Heart left ventricle (tissue), 16 donors: ENCODE data around the gene WSCD1. TPM values are rescaled to one million over a fixed set of nuclear protein-coding genes. Genes with fewer than 3 reads are reported as not detected.

ENCODE experiments used
- ATAC-seq, 4 donors: fragments of 200-7000 bp; cut with Tn5 transposase; one replicate each; pipeline ENCODE4 v1.9.1; 2020 to 2022; ENCODE audit warnings: moderate library complexity in 4 of 4, mild to moderate bottlenecking in 3 of 4, moderate number of reproducible peaks in 1 of 4
- DNase-seq, 5 donors: peaks; one replicate each; pipeline ENCODE4 v3.0.0-alpha.2; 2020
- H3K27ac ChIP-seq, 12 donors: fragments of 200-600 bp; sonication (generic) in 4 of 12; one replicate each; pipeline versions ENCODE4 v1.5.0 to v1.8.0; 2016 to 2022; ENCODE audit warnings: mild to moderate bottlenecking in 2 of 12
- H3K27me3 ChIP-seq, 9 donors: fragments of 200-600 bp; sonication (generic) in 2 of 9; one replicate each; pipeline versions ENCODE4 v1.5.1 to v1.8.0; 2016 to 2022; ENCODE audit warnings: mild to moderate bottlenecking in 3 of 9
- H3K36me3 ChIP-seq, 9 donors: fragments of 200-600 bp; sonication (generic) in 2 of 9; one replicate each; pipeline versions ENCODE4 v1.5.0 to v1.8.0; 2018 to 2022; ENCODE audit warnings: mild to moderate bottlenecking in 2 of 9
- H3K4me1 ChIP-seq, 12 donors: fragments of 200-600 bp; sonication (generic) in 4 of 12; one replicate each; pipeline versions ENCODE4 v1.5.0 to v1.8.0; 2016 to 2022; ENCODE audit warnings: mild to moderate bottlenecking in 3 of 12
- H3K4me3 ChIP-seq, 12 donors: fragments of 200-600 bp; sonication (generic) in 4 of 12; one replicate each; pipeline versions ENCODE4 v1.5.0 to v1.8.0; 2017 to 2022; ENCODE audit warnings: mild to moderate bottlenecking in 9 of 12, moderate library complexity in 4 of 12
- H3K9me3 ChIP-seq, 12 donors: fragments of 200-600 bp; sonication (generic) in 4 of 12; one replicate each; pipeline versions ENCODE4 v1.5.0 to v1.8.0; 2016 to 2022; ENCODE audit warnings: mild to moderate bottlenecking in 1 of 12
- CTCF ChIP-seq, 12 donors: fragments of 200-600 bp; sonication (generic) in 4 of 12; IDR thresholded peaks; one replicate each; pipeline versions ENCODE4 v1.5.0 to v1.8.0; 2018 to 2022; ENCODE audit warnings: antibody characterized with exemption in 12 of 12, mild to moderate bottlenecking in 5 of 12
- POLR2A ChIP-seq, 2 donors: fragments of 450-650 bp; IDR thresholded peaks; one replicate each; pipeline ENCODE4 v1.6.1; 2017; ENCODE audit warnings: antibody characterized with exemption in 2 of 2, mild to moderate bottlenecking in 2 of 2, moderate library complexity in 2 of 2
- WGBS, 4 donors: extraction: QIAGEN DNeasy Blood & Tissue Kit in 2 of 4; methylation state at CpG; one replicate each; pipeline versions ENCODE4 v1.1.5 to v1.1.7; 2013 to 2018; 5-methylcytosine and 5-hydroxymethylcytosine counted together
- intact Hi-C, 10 donors: fragments of 100-400 bp; cut with DNase I; formaldehyde crosslinking; loops; one replicate each; pipeline versions ENCODE4 v1.11.1 to v1.14.2; 2022
- polyA plus RNA-seq, 2 donors: library from polyadenylated mRNA; stranded (reverse); fragments of 200-250 nt; gene quantifications; one replicate each; pipeline ENCODE4 v1.2.3, GENCODE V29; 2013
- total RNA-seq, 9 donors: library from RNA; depleted of rRNA in 2 of 9; stranded (reverse); fragments of >200 nt in 2 of 9; fragmentation: NEBNext Ultra II Directional in 3 of 9; extraction: Animal tissue kit (Norgen Biotek cat#: 25700) in 3 of 9; gene quantifications; one replicate each; pipeline versions ENCODE4 v1.1.0 to v1.2.4, GENCODE V29; 2016 to 2023
- donor health status: ischemic (EF 13 %, LVEDD 7.1; RV severe dilation, severe dysfunction).
- donor health status: healthy with polysubstance abuse.
- donor health status: DM: no; HTN: yes; CAD: no.
- donor health status: DM: no; HTN: no; CAD: no.
- donor health status: ischemic (EF 25% LVEDD 6.9; RV normal size, moderate dysfunction).
- donor health status: ischemic (EF 25% LVEDD 5.7; RV mildly dilated, moderate dysfunction).
- donor health status: healthy.
- donor health status: DM: yes; HTN: yes; CAD: no.
- donor health status: ischemic (EF 35%, LVEDD 5.7; RV mildly dilated, moderate dysfunction).
- donor health status: nonischemic (EF 11% LVEDD 7.7; RV severe dilation, severe dysfunction).
- donor health status: DM: yes; HTN: yes; CAD: no.
- donor health status: PGD.
- donor health status: ischemic (EF 29% LVEDD 5.4; RV normal size, mild dysfunction).
- donor health status: nonischemic (EF 23%, LVEDD 6.1; RV moderate dilation, normal function).

WSCD1 gene
- total and polyA plus RNA-seq, 11 donors, result 2.5 to 12.4 (median 4.4) TPM

- H3K36me3 ChIP-seq, result peaks cover 0 to 4% (median 0%) of the 10 kb centered on the region in 9 donors
- DNase-seq, result no peak
- no peak overlapping the region for H3K27ac ChIP-seq
- H3K4me1 ChIP-seq, result peaks cover 0 to 5% (median 0%) of the 10 kb centered on the region in 12 donors
- ATAC-seq, result no peak
- no peak overlapping the region for H3K4me3 ChIP-seq
- peaks cover 0 to 7% (median 0%) of the 10 kb centered on the region in 9 donors for H3K27me3 ChIP-seq
- intact Hi-C loops, result loop anchor here in 1 of 10 donors (10.0 kb wide), 1 partner anchor 227 kb away; no protein-coding TSS in a partner anchor
- TF ChIP-seq CTCF (IDR thresholded peaks at IDR 0.05) (no peak), POLR2A (IDR thresholded peaks at IDR 0.05) (no peak)
- 90 to 95% (median 94%) methylated on average over 12 of the region's 12 CpGs for WGBS, 4 donors
- no peaks in the 10 kb centered on the region for H3K9me3 ChIP-seq
Observed at GRCh38 chr17:6107791-6108190, 37.6 kb downstream of the WSCD1 start.

GRCh38 chr17:6108382-6108781 lies 38.2 kb downstream of the WSCD1 start:
- 73 to 84% (median 79%) methylated on average over 5 of the region's 5 CpGs for WGBS, 4 donors
- intact Hi-C loops, result loop anchor here in 1 of 10 donors (10.0 kb wide), 1 partner anchor 226 kb away; no protein-coding TSS in a partner anchor
- Histone ChIP-seq H3K36me3 (peaks cover 0 to 4% (median 0%) of the 10 kb centered on the region in 9 donors), H3K4me3 (no peak overlapping the region), H3K4me1 (no peaks in the 10 kb centered on the region), H3K27me3 (peaks cover 0 to 7% (median 0%) of the 10 kb centered on the region in 9 donors), H3K9me3 (no peaks in the 10 kb centered on the region), H3K27ac (no peak overlapping the region)
- DNase-seq (no peak), ATAC-seq (no peak)
- TF ChIP-seq CTCF (IDR thresholded peaks at IDR 0.05) (no peak), POLR2A (IDR thresholded peaks at IDR 0.05) (no peak)

- H3K27ac ChIP-seq, result no peak overlapping the region
- TF ChIP-seq POLR2A (IDR thresholded peaks at IDR 0.05), result no peak
- no peak for TF ChIP-seq CTCF (IDR thresholded peaks at IDR 0.05)
- peaks cover 0 to 4% (median 0%) of the 10 kb centered on the region in 9 donors for H3K36me3 ChIP-seq
- no peaks in the 10 kb centered on the region for H3K4me1 ChIP-seq
- H3K4me3 ChIP-seq, result no peak overlapping the region
- intact Hi-C loops, result loop anchor here in 1 of 10 donors (10.0 kb wide), 1 partner anchor 226 kb away; no protein-coding TSS in a partner anchor
- peaks cover 0 to 7% (median 0%) of the 10 kb centered on the region in 9 donors for H3K27me3 ChIP-seq
- DNase-seq, result no peak
- WGBS, 4 donors, result 91 to 96% (median 92%) methylated on average over 5 of the region's 5 CpGs
- no peaks in the 10 kb centered on the region for H3K9me3 ChIP-seq
- no peak for ATAC-seq
Observed at GRCh38 chr17:6108987-6109386, 38.8 kb downstream of the WSCD1 start.

GRCh38 chr17:6109536-6109935 lies 39.4 kb downstream of the WSCD1 start:
- TF ChIP-seq CTCF (IDR thresholded peaks at IDR 0.05), result no peak
- TF ChIP-seq POLR2A (IDR thresholded peaks at IDR 0.05), result no peak
- 88 to 93% (median 91%) methylated on average over 4 of the region's 4 CpGs for WGBS, 4 donors
- peak in 1 of 4 donors; percentile 15 for ATAC-seq
- no peak overlapping the region for H3K4me3 ChIP-seq
- H3K27me3 ChIP-seq, result peaks cover 0 to 7% (median 0%) of the 10 kb centered on the region in 9 donors
- DNase-seq, result no peak
- H3K9me3 ChIP-seq, result no peaks in the 10 kb centered on the region
- H3K4me1 ChIP-seq, result no peaks in the 10 kb centered on the region
- intact Hi-C loops, result loop anchor here in 1 of 10 donors (10.0 kb wide), 1 partner anchor 225 kb away; no protein-coding TSS in a partner anchor
- H3K27ac ChIP-seq, result no peak overlapping the region
- H3K36me3 ChIP-seq, result peaks cover 0 to 4% (median 0%) of the 10 kb centered on the region in 9 donors
